Pons (tissue), 1 donor: ENCODE measurements around the gene SAA2.
A peak's percentile ranks its signal among the peaks of the same experiment; 100 is the strongest.
"Not testable (repeated sequence)": the region's sequence is repeated elsewhere in the genome, so short reads cannot be mapped to it uniquely, and the experiment has no call there.

ENCODE experiments used
- DNase-seq: peaks from one replicate; pipeline ENCODE4 v3.0.0-alpha.2; 2016; ENCODE audit warnings: low spot score

The SAA2 gene

GRCh38 chr11:18248561-18248960, at the start of gene SAA2:
Gene SAA2, minus strand, starts transcription at chr11:18248668. Its CDS starts 657 bp downstream, at chr11:18248011.
- no peak for DNase-seq

GRCh38 chr11:18295316-18295715, 46.8 kb upstream of the SAA2 start:
- peak; percentile 82 for DNase-seq

- DNase-seq: no peak
These were observed 46.4 kb upstream of the SAA2 start for GRCh38 chr11:18294862-18295261.

GRCh38 chr11:18288911-18289310, 40.4 kb upstream of the SAA2 start:
- no peak for DNase-seq

GRCh38 chr11:18285841-18286240, 37.4 kb upstream of the SAA2 start:
- no peak for DNase-seq

GRCh38 chr11:18282626-18283025, 34.2 kb upstream of the SAA2 start:
- DNase-seq: peak; percentile 24

- DNase-seq: no peak
These were observed 32.1 kb upstream of the SAA2 start for GRCh38 chr11:18280438-18281045.

GRCh38 chr11:18277565-18278271, 29.2 kb upstream of the SAA2 start:
- peak; percentile 72 for DNase-seq

GRCh38 chr11:18271206-18271605, 22.7 kb upstream of the SAA2 start:
- DNase-seq: no peak

- no peak for DNase-seq
These were observed 21.6 kb upstream of the SAA2 start for GRCh38 chr11:18270102-18270501.

GRCh38 chr11:18269252-18269651, 20.8 kb upstream of the SAA2 start:
- DNase-seq: not testable (repeated sequence)

- DNase-seq: not testable (repeated sequence)
These were observed 19.1 kb upstream of the SAA2 start for GRCh38 chr11:18267335-18268133.

GRCh38 chr11:18265949-18266348, 17.5 kb upstream of the SAA2 start, which contains the start of gene SAA1:
Gene SAA1, plus strand, starts transcription at chr11:18266264. Its CDS starts 624 bp downstream, at chr11:18266888.
- DNase-seq: no peak

- no peak for DNase-seq
These were observed 16.4 kb upstream of the SAA2 start for GRCh38 chr11:18264677-18265555.

- DNase-seq: no peak
These were observed 15.6 kb upstream of the SAA2 start for GRCh38 chr11:18264035-18264434.

GRCh38 chr11:18262681-18263350, 14.3 kb upstream of the SAA2 start:
- DNase-seq: not testable (repeated sequence)

- DNase-seq: no peak
These were observed 13.3 kb upstream of the SAA2 start for GRCh38 chr11:18261721-18262120.

- DNase-seq: no peak
These were observed 10.8 kb upstream of the SAA2 start for GRCh38 chr11:18259259-18259658.

GRCh38 chr11:18254781-18255361, 6.4 kb upstream of the SAA2 start:
- no peak for DNase-seq

- DNase-seq: no peak
These were observed 5.4 kb upstream of the SAA2 start for GRCh38 chr11:18253778-18254338.
